HCT116 (cell line): Measurements from ENCODE around the gene FTSJ3.

ENCODE experiments used
- ELF1 ChIP-seq: IDR thresholded peaks from 2 replicates; pipeline ENCODE4 v1.6.1; 2012; ENCODE audit warnings: low read depth, borderline replicate concordance
- EZH2 ChIP-seq: fragments of 200-600 bp; sonication (generic); IDR thresholded peaks from 2 replicates; pipeline ENCODE4 v1.6.1; 2017; ENCODE audit warnings: antibody characterized with exemption, mixed run types
- FOSL1 ChIP-seq: IDR thresholded peaks from 2 replicates; pipeline ENCODE4 v1.6.1; 2012; ENCODE audit warnings: low read depth
- POLR2A ChIP-seq: IDR thresholded peaks from 2 replicates; pipeline ENCODE4 v1.7.0; 2011; ENCODE audit warnings: borderline replicate concordance; ENCODE audit not compliant: insufficient read depth, insufficient read length; ENCODE audit errors: extremely low read depth
- POLR2AphosphoS5 ChIP-seq: IDR thresholded peaks from 2 replicates; pipeline ENCODE4 v1.6.1; 2011; ENCODE audit warnings: mild to moderate bottlenecking, low read depth, low read length, moderate library complexity
- RAD21 ChIP-seq: IDR thresholded peaks from 2 replicates; pipeline ENCODE4 v1.6.1; 2012; ENCODE audit warnings: low read depth, mild to moderate bottlenecking
- TF ChIP-seq, protein P1 (sequence below), 3 experiments: fragments of 200-600 bp in 1 of 3; sonication (generic) in 1 of 3; IDR thresholded peaks in 2 of 3; conservative IDR thresholded peaks in 1 of 3; 2 replicates each; pipeline ENCODE4 v1.5.1; 2012 to 2017; ENCODE audit warnings: low read depth in 2 of 3, low read length in 2 of 3, antibody characterized with exemption in 1 of 3, borderline replicate concordance in 1 of 3, control low read depth in 1 of 3, mild to moderate bottlenecking in 1 of 3, mixed read lengths in 1 of 3, mixed run types in 1 of 3, moderate library complexity in 1 of 3; ENCODE audit not compliant: insufficient read depth in 1 of 3
- TF ChIP-seq, protein P2 (sequence below): IDR thresholded peaks from 2 replicates; pipeline ENCODE4 v1.6.1; 2012; ENCODE audit warnings: low read depth
- TF ChIP-seq, protein P3 (sequence below): IDR thresholded peaks from 2 replicates; pipeline ENCODE4 v1.6.1; 2012
- TF ChIP-seq, protein P4 (sequence below): IDR thresholded peaks from 2 replicates; pipeline ENCODE4 v1.6.1; 2011; ENCODE audit warnings: mild to moderate bottlenecking, low read length, moderate library complexity; ENCODE audit not compliant: insufficient replicate concordance; ENCODE audit errors: extremely low read depth
- TF ChIP-seq, protein P5 (sequence below): IDR thresholded peaks from 2 replicates; pipeline ENCODE4 v1.6.1; 2012

DNA sequence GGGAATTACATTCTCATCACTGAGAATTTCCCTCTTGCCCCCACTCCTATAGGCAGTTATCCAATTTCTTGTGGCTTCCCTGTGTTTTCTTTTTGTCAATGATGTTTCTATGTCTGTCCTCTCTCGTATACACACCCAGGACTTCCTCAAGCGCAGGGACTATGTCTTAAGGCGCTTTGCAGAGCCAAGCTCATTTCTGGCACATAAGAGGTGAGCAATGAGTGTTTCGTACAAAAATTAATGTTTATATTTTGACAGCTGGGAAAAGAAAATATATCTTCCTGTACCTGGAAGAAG lies 52.5 kb downstream of the FTSJ3 start:
- TF ChIP-seq RAD21 (no peak), POLR2AphosphoS5 (no peak), FOSL1 (no peak), POLR2A (no peak), ELF1 (no peak), EZH2 (no peak)
- TF ChIP-seq, protein P1, sequence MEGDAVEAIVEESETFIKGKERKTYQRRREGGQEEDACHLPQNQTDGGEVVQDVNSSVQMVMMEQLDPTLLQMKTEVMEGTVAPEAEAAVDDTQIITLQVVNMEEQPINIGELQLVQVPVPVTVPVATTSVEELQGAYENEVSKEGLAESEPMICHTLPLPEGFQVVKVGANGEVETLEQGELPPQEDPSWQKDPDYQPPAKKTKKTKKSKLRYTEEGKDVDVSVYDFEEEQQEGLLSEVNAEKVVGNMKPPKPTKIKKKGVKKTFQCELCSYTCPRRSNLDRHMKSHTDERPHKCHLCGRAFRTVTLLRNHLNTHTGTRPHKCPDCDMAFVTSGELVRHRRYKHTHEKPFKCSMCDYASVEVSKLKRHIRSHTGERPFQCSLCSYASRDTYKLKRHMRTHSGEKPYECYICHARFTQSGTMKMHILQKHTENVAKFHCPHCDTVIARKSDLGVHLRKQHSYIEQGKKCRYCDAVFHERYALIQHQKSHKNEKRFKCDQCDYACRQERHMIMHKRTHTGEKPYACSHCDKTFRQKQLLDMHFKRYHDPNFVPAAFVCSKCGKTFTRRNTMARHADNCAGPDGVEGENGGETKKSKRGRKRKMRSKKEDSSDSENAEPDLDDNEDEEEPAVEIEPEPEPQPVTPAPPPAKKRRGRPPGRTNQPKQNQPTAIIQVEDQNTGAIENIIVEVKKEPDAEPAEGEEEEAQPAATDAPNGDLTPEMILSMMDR (IDR thresholded peaks at IDR 0.05 in 2 of 3, conservative IDR thresholded peaks at IDR 0.05 in 1 of 3; ENCODE audit: borderline replicate concordance in 1 of 3, insufficient read depth in 1 of 3, low read depth in 2 of 3, low read length in 2 of 3) = no peak
- TF ChIP-seq, protein P2, sequence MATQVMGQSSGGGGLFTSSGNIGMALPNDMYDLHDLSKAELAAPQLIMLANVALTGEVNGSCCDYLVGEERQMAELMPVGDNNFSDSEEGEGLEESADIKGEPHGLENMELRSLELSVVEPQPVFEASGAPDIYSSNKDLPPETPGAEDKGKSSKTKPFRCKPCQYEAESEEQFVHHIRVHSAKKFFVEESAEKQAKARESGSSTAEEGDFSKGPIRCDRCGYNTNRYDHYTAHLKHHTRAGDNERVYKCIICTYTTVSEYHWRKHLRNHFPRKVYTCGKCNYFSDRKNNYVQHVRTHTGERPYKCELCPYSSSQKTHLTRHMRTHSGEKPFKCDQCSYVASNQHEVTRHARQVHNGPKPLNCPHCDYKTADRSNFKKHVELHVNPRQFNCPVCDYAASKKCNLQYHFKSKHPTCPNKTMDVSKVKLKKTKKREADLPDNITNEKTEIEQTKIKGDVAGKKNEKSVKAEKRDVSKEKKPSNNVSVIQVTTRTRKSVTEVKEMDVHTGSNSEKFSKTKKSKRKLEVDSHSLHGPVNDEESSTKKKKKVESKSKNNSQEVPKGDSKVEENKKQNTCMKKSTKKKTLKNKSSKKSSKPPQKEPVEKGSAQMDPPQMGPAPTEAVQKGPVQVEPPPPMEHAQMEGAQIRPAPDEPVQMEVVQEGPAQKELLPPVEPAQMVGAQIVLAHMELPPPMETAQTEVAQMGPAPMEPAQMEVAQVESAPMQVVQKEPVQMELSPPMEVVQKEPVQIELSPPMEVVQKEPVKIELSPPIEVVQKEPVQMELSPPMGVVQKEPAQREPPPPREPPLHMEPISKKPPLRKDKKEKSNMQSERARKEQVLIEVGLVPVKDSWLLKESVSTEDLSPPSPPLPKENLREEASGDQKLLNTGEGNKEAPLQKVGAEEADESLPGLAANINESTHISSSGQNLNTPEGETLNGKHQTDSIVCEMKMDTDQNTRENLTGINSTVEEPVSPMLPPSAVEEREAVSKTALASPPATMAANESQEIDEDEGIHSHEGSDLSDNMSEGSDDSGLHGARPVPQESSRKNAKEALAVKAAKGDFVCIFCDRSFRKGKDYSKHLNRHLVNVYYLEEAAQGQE = no peak
- TF ChIP-seq, protein P3, sequence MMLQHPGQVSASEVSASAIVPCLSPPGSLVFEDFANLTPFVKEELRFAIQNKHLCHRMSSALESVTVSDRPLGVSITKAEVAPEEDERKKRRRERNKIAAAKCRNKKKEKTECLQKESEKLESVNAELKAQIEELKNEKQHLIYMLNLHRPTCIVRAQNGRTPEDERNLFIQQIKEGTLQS = no peak
- TF ChIP-seq, protein P4, sequence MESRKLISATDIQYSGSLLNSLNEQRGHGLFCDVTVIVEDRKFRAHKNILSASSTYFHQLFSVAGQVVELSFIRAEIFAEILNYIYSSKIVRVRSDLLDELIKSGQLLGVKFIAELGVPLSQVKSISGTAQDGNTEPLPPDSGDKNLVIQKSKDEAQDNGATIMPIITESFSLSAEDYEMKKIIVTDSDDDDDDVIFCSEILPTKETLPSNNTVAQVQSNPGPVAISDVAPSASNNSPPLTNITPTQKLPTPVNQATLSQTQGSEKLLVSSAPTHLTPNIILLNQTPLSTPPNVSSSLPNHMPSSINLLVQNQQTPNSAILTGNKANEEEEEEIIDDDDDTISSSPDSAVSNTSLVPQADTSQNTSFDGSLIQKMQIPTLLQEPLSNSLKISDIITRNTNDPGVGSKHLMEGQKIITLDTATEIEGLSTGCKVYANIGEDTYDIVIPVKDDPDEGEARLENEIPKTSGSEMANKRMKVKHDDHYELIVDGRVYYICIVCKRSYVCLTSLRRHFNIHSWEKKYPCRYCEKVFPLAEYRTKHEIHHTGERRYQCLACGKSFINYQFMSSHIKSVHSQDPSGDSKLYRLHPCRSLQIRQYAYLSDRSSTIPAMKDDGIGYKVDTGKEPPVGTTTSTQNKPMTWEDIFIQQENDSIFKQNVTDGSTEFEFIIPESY = no peak
- TF ChIP-seq, protein P5, sequence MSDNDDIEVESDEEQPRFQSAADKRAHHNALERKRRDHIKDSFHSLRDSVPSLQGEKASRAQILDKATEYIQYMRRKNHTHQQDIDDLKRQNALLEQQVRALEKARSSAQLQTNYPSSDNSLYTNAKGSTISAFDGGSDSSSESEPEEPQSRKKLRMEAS = no peak
